OCI-LY7 (cell line): Measurements from ENCODE around the gene R3HCC1L. TPM values are rescaled to one million over a fixed set of nuclear protein-coding genes. Genes with fewer than 3 reads are reported as not detected.

Experiments
- BruUV-seq: library from RNA; stranded (reverse); fragments of 400-500 nt; replicated peaks from 2 replicates; lab custom pipeline; 2021; lab: Mats Ljungman, UMichigan
- CTCF ChIA-PET: fragments of 300-600 bp; sonication (Branson Sonifier 250); formaldehyde crosslinking; loops from one replicate; lab custom pipeline; 2022; ENCODE audit warnings: antibody characterized with exemption; ENCODE audit not compliant: unreplicated experiment; lab: Charles Lee
- POLR2A ChIA-PET: fragments of 300-600 bp; sonication (Branson Sonifier 250); formaldehyde crosslinking; loops from one replicate; lab custom pipeline; 2022; ENCODE audit warnings: antibody characterized with exemption; lab: Charles Lee
- DNase-seq: peaks from one replicate; pipeline ENCODE4 v3.0.0-alpha.2; 2015; ENCODE audit warnings: low spot score
- H2AFZ ChIP-seq: fragments of 200-600 bp; sonication (generic), shearing (Covaris generic); 2 replicates; pipeline ENCODE4 v1.6.1; 2014; ENCODE audit warnings: mild to moderate bottlenecking, antibody characterized with exemption, low read length, moderate library complexity
- H3K27ac ChIP-seq: fragments of 200-600 bp; sonication (generic); 2 replicates; pipeline ENCODE4 v1.5.1; 2014; ENCODE audit warnings: mixed run types, low read depth, mild to moderate bottlenecking, moderate library complexity, low read length, inconsistent platforms; ENCODE audit not compliant: poor library complexity, severe bottlenecking
- H3K36me3 ChIP-seq: fragments of 200-600 bp; sonication (generic); 2 replicates; pipeline ENCODE4 v1.6.1; 2014; ENCODE audit warnings: mild to moderate bottlenecking, antibody characterized with exemption, low read length, moderate library complexity, mixed read lengths; ENCODE audit not compliant: insufficient read depth
- H3K4me1 ChIP-seq: fragments of 200-600 bp; sonication (generic); 2 replicates; pipeline ENCODE4 v1.5.1; 2014; ENCODE audit warnings: mild to moderate bottlenecking, low read length; ENCODE audit not compliant: insufficient read depth, poor library complexity, severe bottlenecking
- H3K4me2 ChIP-seq: fragments of 200-600 bp; sonication (generic); 2 replicates; pipeline ENCODE4 v1.6.1; 2014; ENCODE audit warnings: mild to moderate bottlenecking, low read length
- H3K4me3 ChIP-seq: fragments of 200-600 bp; sonication (generic); 2 replicates; pipeline ENCODE4 v1.5.1; 2014; ENCODE audit warnings: mild to moderate bottlenecking, low read depth, low read length; ENCODE audit not compliant: poor library complexity, severe bottlenecking
- H3K79me2 ChIP-seq: fragments of 200-600 bp; sonication (generic); 2 replicates; pipeline ENCODE4 v1.6.1; 2016; ENCODE audit warnings: low read depth, mild to moderate bottlenecking, low read length, moderate library complexity, mixed read lengths; ENCODE audit not compliant: insufficient read depth
- H3K9me2 ChIP-seq: fragments of 200-600 bp; sonication (generic); 2 replicates; pipeline ENCODE4 v1.6.1; 2016; ENCODE audit warnings: mild to moderate bottlenecking, low read length, mixed read lengths; ENCODE audit not compliant: insufficient read depth
- H3K9me3 ChIP-seq: fragments of 200-600 bp; sonication (generic); 2 replicates; pipeline ENCODE4 v1.6.1; 2014; ENCODE audit warnings: mild to moderate bottlenecking, mixed run types, low read length, mixed read lengths
- H4K20me1 ChIP-seq: fragments of 200-600 bp; sonication (generic); 2 replicates; pipeline ENCODE4 v1.6.1; 2014; ENCODE audit warnings: mild to moderate bottlenecking, antibody characterized with exemption, low read length, moderate library complexity, mixed read lengths; ENCODE audit not compliant: insufficient read depth
- CTCF ChIP-seq: fragments of 200-600 bp; sonication (generic); conservative IDR thresholded peaks from 2 replicates; pipeline ENCODE4 v1.5.1; 2014; ENCODE audit warnings: mild to moderate bottlenecking, antibody characterized with exemption, low read length, moderate library complexity, mixed read lengths
- EZH2phosphoT487 ChIP-seq: fragments of 200-600 bp; sonication (generic); IDR thresholded peaks from 2 replicates; pipeline ENCODE4 v1.6.1; 2018; ENCODE audit warnings: low read depth, borderline replicate concordance, mild to moderate bottlenecking, mixed run types, antibody characterized with exemption, low read length, moderate library complexity, mixed read lengths
- intact Hi-C: fragments of 100-400 bp; cut with micrococcal nuclease; formaldehyde crosslinking; loops from one replicate; pipeline ENCODE4 v1.10.0; 2022; ENCODE audit not compliant: unreplicated experiment
- total RNA-seq, 2 experiments: library from RNA; depleted of rRNA in 1 of 2; stranded (reverse); fragments of >200 nt in 1 of 2; shearing (Covaris generic) in 1 of 2; gene quantifications; 2 replicates each; pipeline ENCODE4 v1.2.3, GENCODE V29; 2014 to 2022

Gene R3HCC1L
- total RNA-seq, 2 experiments from 2014 or later, result 38.8 to 42.0 TPM

GRCh38 chr10:98154076-98154475 is 19.6 kb downstream of the R3HCC1L start:
- ChIA-PET CTCF (no interaction called here), POLR2A (interaction anchor here (1.6 kb wide), 1 partner anchor 20 kb away, joined by 5 read pairs; the partner anchor contains the start of gene R3HCC1L)
- no peak for DNase-seq
- Histone ChIP-seq H4K20me1 (no peaks in the 10 kb centered on the region), H3K4me2 (no peak overlapping the region), H3K4me1 (peaks cover 19% of the 10 kb centered on the region), H2AFZ (no peak overlapping the region), H3K9me3 (peaks cover 26% of the 10 kb centered on the region), H3K79me2 (peaks cover 84% of the 10 kb centered on the region), H3K36me3 (peaks cover 83% of the 10 kb centered on the region), H3K27ac (no peak overlapping the region), H3K4me3 (no peak overlapping the region), H3K9me2 (no peaks in the 10 kb centered on the region)
- intact Hi-C loops, result no loop called here
- no peak for TF ChIP-seq EZH2phosphoT487
- no peak for TF ChIP-seq CTCF
- BruUV-seq, result no TSS peak

- Histone ChIP-seq H3K9me3 (no peaks in the 10 kb centered on the region), H3K4me2 (no peak overlapping the region), H3K36me3 (peaks cover 81% of the 10 kb centered on the region), H2AFZ (no peak overlapping the region), H3K79me2 (peaks cover 99% of the 10 kb centered on the region), H3K9me2 (no peaks in the 10 kb centered on the region), H4K20me1 (no peaks in the 10 kb centered on the region), H3K4me3 (no peak overlapping the region), H3K4me1 (peaks cover 64% of the 10 kb centered on the region), H3K27ac (peak overlapping the region; percentile 100)
- TF ChIP-seq EZH2phosphoT487, result no peak
- no peak for TF ChIP-seq CTCF
- intact Hi-C loops, result no loop called here
- BruUV-seq, result no TSS peak
- CTCF ChIA-PET, result no interaction called here
- POLR2A ChIA-PET, result no interaction called here
- no peak for DNase-seq
These were observed 24.1 kb downstream of the R3HCC1L start for GRCh38 chr10:98158576-98158975.

- Histone ChIP-seq H3K9me2 (no peaks in the 10 kb centered on the region), H3K4me3 (peak overlapping the region; percentile 53), H3K27ac (peak overlapping the region; percentile 100), H4K20me1 (no peaks in the 10 kb centered on the region), H2AFZ (no peak overlapping the region), H3K79me2 (peaks cover 75% of the 10 kb centered on the region), H3K4me2 (peak overlapping the region; percentile 76), H3K4me1 (peaks cover 96% of the 10 kb centered on the region), H3K36me3 (peaks cover 57% of the 10 kb centered on the region), H3K9me3 (no peaks in the 10 kb centered on the region)
- CTCF ChIA-PET, result no interaction called here
- intact Hi-C loops, result no loop called here
- TSS peak; percentile 6 for BruUV-seq
- peak; percentile 46 for DNase-seq
- POLR2A ChIA-PET, result interaction anchor here (1.0 to 10.9 kb wide), 4 partner anchors 9 to 30 kb away, joined by 5 to 171 read pairs (median 14); partner anchors contain the start of gene R3HCC1L
- TF ChIP-seq CTCF, result no peak
- no peak for TF ChIP-seq EZH2phosphoT487
These were observed 29.5 kb downstream of the R3HCC1L start for GRCh38 chr10:98163941-98164340.
